Activated T-cell treated with anti-CD3 and anti-CD28 coated beads for 24 hours (primary cell): ENCODE measurements around the gene MAF.

Experiments used
- DNase-seq: peaks from one replicate; pipeline ENCODE4 v3.0.0-alpha.2; 2020; ENCODE audit warnings: low read depth

Gene MAF

DNA sequence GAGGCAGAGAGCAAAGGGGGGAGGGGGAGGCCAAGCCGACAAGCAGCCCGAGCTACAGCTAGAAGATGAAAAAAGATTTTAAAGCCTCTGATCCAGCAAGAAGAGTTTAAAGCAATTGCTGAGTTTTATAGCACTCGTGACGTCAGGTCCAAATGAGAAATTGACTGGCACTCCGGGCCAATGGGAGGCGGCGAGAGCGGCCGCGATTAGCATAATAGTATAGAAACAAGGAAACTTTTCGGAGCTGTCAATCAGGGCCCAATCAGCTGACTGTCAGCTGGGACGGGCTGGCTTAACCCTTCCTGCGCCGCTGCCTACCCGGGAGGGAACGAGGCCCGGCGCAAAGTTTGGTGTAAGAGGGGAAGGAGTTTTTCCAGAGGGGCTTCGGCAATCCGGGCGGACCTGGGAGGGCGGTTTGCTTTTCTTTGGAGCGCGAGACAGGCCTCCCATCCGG, at the start of gene MAF:
Gene MAF (minus strand): TSS at position 100 of the 454 bp plus-strand sequence. CDS start 835 bp downstream, outside the sequence.
- DNase-seq, result peak; percentile 82

DNA sequence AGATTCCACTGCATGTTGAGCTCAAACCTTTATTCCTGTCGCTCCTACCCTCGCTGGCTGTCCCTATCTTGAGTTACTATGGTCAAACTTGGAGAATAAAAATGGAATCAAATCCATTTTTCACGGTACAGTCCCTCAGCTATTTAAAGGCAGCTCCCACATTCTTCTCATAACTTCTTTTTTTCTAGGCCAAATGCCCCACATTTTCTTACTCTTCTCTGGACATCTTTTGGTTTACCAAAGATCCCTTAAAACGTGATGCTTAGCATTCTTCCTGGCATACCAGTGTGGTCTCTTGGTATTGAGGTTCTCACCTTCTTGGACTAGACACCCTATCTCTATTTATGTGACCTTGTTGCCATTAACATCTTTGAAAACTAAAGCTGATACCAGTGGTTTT, 48.3 kb upstream of the MAF start:
- no peak for DNase-seq

DNA sequence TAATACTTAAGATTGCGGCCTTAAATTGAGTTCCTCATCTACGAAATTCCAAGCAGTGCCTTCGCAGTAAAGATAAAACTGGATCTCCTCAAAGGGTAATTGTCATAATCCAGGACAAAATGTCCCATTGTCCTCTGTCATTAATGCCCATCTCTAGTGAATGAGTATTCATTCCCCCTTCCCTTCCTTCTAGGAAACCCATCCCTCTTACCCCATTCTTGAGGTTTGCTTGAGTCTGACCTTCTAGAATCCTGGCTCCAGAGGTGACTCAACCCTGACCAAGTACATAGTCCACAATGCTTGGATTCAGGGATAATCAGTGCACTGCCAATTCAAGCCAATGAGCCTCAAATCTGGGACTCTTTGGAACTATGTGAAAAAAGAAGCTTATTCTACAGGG, 47.0 kb upstream of the MAF start:
- DNase-seq, result no peak

DNA sequence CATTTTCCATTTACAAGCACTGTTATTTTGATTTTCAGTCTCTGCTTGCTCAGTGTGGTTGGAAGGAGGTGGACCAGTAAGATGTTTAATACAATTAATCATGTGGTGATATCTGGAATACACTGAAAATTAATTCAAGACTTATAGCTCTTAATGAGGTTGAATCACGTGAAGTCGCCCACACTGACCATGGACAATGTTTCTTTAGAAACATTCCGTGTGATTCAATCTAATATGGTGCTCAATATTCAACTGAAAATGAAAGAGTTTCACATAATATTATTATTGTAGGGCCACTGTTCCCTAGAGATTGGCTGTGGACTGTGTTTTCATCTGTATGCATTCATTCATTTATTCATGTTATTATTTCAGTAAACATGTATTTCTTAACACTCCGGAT, 45.2 kb upstream of the MAF start:
- no peak for DNase-seq

DNA sequence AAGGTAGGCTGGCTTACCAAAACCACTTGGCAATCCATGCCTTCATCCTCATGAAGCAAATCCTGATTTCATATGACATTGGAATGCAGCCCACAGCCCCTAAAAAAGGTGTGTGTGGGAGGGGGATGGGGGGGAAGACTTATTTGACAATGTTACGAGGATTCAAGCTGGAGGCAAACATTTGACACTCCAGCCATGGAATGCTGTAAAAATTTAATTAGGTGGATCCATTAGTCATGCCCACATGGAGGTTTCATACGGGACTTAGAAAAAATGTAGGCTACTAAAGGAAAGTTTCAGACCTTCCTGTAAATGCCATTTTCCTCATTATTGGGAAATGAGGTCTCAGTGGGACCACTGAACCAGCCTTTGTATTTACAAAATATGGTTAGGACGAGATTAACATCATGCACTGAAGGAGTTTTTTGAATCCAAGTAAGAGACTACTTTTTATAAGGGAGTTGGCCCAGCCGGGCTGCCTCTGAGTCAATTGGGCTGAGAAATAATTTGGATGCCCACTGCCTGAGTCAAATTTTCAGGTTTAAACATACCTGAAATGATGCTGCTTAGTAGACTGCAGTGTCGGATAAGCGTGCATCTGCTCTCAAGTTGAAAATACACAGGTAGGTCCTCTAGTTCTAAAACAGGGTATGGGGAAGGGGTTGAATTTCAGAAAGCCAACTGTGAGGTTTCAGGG, 44.6 kb upstream of the MAF start:
- no peak for DNase-seq

DNA sequence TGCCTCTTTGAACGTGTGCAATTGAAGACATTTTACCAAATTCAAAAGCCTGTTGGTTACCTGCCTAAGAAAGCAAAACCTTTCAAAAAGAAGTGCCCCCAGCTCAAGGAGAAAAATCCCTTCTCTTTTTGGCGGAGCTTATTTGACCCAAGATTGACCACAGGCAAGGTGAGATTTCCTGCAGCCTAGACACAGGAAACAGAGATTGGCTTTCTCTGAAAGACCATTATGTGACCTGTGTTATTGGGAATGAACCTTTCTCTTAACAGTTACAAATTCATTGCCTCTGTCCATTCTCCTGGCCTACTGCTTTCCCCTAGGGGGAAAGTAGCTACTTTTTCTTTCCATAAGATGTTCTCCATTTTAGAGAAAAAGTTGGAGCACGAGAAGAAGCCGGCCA, 42.1 kb upstream of the MAF start:
- no peak for DNase-seq

DNA sequence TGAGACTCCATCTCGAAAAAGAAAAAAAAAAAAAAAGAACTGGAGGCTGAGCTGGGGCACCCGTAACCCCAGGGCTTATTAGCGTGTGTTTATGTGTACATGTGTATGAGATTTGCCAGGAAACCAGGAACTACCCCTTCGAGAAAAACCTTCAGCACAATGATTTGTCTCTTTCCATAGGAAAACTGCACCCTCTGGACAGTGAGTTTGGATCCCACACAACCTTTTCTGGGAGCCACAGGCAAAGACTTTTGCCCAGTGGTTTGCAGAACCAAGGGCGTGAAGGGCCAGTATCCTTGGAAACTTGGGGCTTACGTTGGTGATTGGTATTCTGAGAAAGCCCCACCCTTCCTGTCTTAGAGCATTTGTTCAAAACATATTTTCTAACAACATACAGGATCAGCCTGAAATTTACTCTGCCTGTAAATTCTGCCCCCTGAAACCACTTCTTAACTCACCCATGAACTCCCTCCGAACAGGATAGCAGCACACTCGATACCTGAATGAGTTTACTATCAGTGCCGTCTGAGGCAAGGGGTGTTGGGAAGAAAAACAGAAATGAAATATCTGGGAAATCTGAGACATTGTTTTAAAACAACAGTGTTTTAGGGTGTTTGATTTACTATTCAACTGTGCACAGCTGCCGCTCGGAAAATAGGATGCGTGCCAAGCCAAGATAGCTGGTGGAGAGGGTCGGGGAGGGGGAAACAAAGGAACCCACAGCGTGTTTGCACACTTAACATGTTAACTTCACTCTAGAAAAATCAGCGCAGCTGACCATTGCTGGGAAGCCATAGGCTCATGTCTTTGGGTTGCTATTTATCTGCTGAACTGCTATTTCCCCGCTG, 40.2 kb upstream of the MAF start:
- DNase-seq, result no peak

DNA sequence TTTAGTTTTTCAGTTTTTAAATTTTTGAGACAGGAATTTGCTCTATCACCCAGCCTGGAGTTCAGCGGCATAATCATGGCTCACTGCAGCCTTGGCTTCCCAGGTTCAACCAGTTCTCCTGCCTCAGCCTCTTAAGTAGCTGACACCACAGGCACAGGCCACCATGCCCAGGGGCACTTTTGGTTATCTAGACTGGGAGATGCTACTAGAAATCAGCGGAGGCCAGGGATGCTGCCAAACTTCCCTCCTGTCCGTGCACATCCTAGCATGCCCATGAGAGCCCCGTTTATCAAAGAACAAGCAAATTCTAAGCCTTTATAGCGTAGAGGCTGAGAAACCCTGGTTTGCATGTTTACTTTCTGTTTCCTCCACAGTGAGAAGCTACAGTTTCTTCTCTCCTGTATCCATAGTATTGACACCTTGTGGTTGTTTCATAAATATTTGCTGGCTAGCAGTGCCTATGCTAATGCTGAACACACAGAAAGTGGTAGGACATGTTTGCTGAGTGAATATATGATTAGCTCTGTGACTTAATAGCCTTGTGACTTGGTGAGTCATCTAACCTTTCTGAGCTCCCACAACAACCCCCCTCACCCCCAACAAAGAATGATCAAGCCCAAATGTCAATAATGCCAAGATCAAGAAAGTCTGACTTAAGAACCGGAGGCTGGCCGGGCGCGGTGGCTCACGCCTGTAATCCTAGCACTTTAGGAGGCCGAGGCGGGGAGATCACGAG, 39.2 kb upstream of the MAF start:
- DNase-seq, result no peak

DNA sequence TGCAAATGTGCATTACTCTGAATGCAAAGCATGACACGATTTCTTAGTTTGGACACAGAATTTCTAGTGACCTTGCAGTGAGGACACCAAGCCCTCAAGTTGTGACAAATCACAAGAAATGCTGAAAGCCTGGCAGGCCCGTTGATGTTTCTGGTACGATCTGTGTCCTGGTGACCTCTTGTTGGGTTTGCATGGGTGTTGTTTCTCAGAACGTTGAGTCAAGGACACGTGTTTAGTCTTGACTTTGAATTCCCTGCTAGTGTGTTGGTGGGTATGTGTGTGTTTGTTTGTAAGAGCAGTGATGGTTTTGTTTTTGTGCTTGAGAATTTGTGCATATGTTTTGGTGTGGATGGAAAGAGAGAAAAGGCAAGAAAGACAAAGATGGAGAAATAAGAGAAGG, 37.8 kb upstream of the MAF start:
- DNase-seq, result no peak

DNA sequence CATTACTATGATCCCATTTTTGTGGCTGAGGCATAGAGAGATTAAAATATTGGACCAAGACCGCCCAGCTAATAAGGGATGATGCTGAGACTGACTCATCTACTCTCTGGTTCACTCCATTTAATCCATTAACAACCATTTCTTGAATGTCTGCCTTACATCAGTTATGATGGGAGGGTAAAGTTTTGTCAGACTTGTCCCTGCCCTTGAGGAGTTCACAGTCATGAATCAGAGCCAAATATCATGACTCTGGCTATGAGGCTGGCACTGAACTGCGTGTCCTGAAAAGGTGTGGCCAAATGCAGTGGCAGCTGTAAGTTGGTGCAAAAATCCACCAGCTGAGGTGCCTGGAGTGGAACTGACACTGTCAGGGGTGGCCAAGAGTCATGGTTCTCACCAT, 35.0 kb upstream of the MAF start:
- no peak for DNase-seq

DNA sequence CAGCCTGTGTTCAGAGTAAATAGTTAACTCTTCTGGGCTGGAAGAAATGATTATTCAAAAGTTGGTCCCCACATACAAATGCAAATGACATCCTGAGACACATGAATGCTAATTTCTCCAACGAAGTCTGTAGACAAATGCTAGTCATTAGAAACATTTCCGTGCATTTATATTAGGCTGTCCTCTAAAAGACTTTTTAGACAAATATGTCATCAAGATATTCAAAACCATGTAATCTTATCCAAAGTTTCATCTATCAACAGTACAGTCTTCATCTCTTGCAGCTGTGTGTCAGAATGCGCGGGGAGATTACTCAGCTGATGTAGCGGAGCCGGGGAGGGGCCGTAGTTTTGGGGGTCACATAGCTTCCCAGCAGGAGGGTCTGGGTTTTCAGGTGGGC, 33.8 kb upstream of the MAF start:
- no peak for DNase-seq

DNA sequence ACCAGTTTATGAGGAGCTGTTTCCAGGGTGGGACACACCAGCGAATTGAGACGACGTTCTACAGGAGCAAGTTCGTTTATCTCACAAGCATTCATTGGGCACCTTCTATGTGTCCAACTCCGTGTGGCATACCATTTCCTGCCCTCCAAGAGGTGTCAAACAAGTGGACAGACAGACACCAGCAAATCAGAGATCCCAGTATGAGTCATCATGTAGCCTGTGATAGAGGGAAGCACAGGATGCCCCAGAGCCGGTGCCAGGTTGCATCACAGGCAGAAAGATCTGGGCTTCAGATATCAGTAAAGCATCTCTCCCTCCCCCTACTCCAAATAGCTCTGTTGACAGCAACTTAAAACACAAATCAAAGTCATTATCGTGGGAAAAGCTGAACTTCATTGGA, 31.8 kb upstream of the MAF start:
- no peak for DNase-seq

DNA sequence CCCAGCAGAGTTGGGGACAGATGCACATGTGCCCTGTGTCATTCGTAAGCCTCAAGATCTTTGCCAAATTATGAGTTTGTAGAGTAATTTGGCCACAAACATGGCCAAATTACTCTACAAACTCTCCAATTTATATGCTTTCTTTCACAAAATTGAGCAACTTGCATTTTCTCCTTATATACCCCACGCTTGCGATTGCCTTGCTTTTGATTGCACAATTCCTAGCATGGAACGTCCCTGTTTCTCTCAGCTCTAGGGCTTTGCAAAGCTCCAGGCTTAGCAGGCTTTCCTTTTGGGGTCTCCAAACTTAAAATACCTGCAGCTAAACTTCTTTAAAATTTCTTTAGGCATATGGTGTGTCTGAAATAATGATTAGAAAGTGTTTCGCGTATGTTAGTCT, 28.5 kb upstream of the MAF start:
- DNase-seq, result no peak

DNA sequence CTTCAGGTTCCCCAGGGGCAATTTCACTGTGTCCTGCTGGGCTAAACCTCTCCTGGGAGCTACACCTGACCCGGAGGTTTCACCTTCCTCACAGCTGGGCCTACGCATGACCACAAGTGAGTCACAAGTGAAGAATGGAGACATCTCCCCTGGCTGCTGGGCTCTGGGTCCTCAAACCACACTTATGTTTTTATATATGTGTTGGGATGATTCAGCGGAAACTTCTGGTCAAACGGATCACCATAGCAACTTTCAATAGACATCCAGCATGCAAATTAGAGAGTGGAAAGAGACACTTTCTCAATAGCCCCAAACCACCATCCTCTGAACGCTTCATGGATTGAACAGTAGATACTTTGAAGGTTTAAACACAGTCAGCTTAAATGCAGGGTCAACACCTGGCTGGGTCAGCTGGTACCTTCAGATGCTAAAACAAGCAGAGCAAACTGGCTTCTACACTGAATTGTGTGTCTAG, 28.0 kb upstream of the MAF start:
- peak; percentile 54 for DNase-seq

DNA sequence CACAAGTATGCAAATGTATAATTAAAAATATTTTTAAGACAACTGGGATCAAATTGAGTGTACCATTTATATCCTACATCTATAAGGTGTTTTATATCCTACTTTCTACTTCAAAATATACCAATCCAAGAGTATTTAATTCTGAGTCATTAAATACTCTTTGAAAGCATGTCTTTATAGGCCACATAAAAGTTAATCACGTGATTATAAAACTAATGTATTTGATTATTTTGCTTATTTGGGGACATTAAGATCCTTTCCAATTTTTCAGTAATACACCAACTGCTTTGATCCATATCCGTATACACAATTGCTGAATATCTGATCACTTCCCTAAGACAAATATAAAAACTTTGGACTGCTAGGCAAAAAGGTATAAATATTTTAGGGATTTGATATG, 26.6 kb upstream of the MAF start:
- DNase-seq, result no peak

DNA sequence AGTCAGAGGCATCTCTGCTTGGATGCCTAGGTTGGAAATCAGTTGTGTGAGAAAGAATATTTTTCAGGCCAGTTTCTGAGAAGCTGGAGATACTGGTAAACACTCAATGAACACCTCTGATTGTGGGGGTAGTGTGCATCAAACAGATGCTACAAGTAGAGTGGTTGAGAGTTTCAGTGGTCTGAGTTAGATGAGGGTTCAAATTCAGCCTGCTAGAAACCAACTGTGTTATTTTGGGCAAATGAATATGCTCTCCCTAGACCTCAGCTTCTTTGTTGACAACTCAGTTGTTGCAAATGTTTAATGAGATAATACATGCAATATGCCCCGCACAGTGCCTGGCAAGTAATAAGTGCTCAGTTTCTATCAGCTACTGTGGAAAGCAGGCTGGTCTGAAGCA, 25.2 kb upstream of the MAF start:
- no peak for DNase-seq

DNA sequence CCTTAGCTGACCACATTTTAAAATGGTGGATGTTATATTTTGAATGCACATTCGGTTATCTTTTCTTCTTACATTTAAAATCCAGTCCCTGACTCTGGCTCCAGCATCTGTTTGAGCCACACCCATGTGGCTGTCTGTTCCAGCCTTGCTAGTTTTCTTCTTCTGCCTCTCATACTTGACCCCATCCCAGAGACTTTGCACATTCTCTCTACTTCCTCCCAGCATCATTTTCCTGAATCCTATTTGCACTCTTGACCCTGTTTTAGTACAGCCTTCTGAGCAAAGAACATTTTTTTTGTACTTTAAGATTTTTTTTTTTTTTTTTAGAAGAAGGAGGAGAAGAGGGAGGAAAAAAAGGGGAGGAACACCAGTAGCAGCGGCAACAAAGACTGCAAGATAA, 23.3 kb upstream of the MAF start:
- no peak for DNase-seq

DNA sequence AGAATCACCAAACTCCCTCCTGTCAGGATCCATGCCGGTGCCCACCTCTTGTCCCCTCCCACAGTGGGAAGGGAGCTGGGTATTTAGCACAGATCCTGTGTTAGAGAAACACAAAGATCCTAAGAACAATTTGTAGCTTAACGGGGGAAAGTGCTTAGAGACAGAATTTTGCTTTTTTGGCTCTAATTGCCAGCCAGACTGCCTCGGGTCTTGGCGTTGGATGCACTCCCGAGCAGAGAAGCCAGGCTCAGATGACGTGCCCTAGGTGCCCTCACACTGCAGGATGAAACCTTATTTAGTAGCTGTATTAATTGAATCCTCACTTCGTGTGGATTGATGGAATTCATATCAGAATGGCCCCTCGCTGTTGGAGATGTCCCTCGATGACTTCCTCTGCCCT, 22.5 kb upstream of the MAF start:
- DNase-seq, result no peak

DNA sequence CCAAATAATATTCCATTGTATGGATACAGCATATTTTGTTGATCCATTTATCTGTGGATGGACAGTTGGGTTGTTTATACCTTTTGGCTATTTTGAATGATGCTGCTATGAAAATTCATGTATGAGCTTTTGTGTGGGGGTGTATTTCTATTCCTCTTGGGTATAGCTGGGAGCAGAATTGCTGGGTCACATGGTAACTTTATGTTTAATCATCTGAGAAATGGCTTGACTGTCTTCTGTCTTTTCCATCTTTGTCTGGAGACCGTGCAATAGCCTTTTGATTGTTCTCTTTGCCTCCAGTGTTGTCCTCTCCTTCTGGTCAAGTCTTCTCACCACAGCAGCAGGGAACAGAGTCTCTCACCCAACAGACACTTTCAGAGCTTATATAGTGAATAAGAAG, 20.5 kb upstream of the MAF start:
- DNase-seq, result no peak

DNA sequence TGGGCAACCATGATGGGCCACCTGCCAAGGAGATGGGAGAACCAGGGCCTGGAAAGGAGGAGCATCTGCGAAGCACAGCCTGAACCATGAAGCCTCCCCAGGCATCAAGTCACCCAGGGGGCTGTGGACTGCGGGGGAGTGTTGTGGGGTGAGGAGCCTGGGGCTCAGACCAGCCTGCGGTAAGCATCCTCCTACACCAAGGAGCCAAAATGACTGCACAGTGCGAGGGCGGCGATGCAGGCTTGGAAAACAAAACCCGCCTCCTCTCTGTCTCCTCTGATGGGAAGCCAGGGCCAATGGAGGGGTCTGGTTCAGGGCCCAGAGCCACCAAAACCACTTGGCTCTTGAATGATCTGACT, 18.1 kb upstream of the MAF start:
- DNase-seq, result peak; percentile 29

DNA sequence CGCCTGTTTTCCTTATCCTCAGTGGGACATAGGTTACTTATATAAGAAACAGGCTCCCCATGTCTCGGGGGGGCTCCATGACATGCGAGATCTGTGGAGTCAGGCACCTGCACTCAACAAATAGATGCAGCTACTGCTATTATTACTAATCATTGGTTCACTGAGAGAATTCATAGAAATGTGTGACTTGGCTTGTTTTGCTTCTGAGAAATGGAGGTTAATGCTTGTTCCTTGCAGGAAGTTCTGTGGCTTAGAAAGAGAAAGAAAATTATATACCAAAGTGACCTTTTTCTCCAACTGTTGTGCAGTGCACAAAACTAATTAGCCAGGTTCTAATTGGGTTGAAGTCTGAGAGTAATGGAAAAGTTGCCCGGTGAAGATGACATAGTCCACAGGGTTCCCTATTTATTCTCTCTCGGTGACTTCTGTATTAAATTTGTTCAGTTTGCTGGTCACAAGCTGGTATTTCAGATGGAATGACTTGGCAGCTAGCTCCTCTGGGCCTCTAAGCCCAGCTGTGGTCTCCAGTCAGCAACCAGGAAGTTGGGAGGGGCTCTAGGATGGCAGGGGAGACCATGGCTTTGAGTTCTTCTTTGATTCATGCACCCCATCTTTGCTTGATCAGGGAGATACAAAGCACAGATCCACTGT, 17.6 kb upstream of the MAF start:
- no peak for DNase-seq

DNA sequence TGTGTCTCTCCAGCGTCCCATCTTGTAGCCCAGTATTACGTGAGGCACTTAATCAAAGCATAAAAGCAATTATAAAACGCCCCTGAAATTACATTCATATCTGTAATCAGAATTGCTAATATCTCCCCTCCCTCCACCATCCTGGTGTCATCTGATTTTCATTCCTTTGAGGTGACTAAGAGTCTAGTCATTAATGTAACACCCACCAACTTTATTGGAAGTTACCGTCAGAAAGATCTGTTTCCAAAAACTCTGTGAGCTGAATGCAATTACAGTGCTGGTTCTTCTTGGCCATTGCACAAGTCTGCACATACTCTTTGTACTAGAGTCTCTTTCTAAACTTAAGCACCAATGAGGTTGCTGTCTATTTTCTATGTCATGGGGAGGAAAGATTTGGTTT, 12.5 kb upstream of the MAF start:
- DNase-seq, result no peak
